Brain pericyte (primary cell): Measurements from ENCODE around the gene CTSS.
A peak's percentile ranks its signal among the peaks of the same experiment; 100 is the strongest.

Source experiments
- DNase-seq: peaks from one replicate; pipeline ENCODE4 v3.0.0-alpha.2; 2012; ENCODE audit warnings: low read depth, low spot score

CTSS gene

GRCh38 chr1:150703427-150703826, 62.2 kb downstream of the CTSS start:
- no peak for DNase-seq

- DNase-seq: peak; percentile 94
Measured at GRCh38 chr1:150696995-150697927, 68.3 kb downstream of the CTSS start, which contains the start of gene GOLPH3L. GOLPH3L (minus strand) TSS chr1:150697154; CDS start chr1:150694838, 2,316 bp downstream.

- no peak for DNase-seq
Measured at GRCh38 chr1:150696590-150696989, 69.0 kb downstream of the CTSS start.

GRCh38 chr1:150696162-150696561, 69.4 kb downstream of the CTSS start:
- no peak for DNase-seq

GRCh38 chr1:150695561-150695960, 70.0 kb downstream of the CTSS start:
- DNase-seq: no peak

GRCh38 chr1:150692720-150693119, 72.9 kb downstream of the CTSS start:
- no peak for DNase-seq

- no peak for DNase-seq
Measured at GRCh38 chr1:150688763-150689162, 76.8 kb downstream of the CTSS start.

GRCh38 chr1:150686275-150686674, 79.3 kb downstream of the CTSS start:
- no peak for DNase-seq

GRCh38 chr1:150683914-150684313, 81.7 kb downstream of the CTSS start:
- DNase-seq: no peak
